Stomach (tissue), 4 donors: ENCODE data around the gene NDUFV1.

Source experiments
- POLR2AphosphoS5 ChIP-seq, 3 donors: sonication (generic); formaldehyde crosslinking; IDR thresholded peaks; one replicate each; pipeline ENCODE4 v1.6.1; 2016; ENCODE audit warnings: antibody characterized with exemption in 3 of 3
- TF ChIP-seq, protein P1 (sequence below), 7 experiments: fragments of 450-650 bp in 4 of 7; fragments of 200-600 bp in 3 of 7; sonication (generic) in 3 of 7; IDR thresholded peaks; one replicate each; pipeline ENCODE4 v1.5.1; 2016 to 2019; ENCODE audit warnings: antibody characterized with exemption in 7 of 7, control low read depth in 2 of 7, mild to moderate bottlenecking in 1 of 7

DNA sequence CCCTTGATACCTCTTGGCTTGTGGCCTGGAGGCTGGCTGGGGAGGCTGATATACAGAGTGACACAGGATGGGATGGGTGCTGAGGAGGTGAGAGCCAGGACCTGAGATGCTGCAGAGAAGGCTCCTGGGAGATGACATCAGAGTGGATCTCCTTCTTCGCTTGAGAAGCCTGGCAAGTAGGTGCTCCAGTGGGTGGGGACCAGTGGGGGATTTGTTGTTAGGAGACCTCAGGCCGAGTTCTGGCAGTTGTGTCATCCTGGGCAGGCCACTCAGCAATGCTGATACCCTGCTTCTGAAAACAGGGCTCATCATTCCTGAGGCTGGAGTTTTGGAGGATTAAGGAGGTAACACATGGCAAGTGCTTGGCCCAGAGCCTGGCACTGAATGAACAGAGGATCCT lies 1.9 kb upstream of the NDUFV1 start:
- TF ChIP-seq, protein P1, sequence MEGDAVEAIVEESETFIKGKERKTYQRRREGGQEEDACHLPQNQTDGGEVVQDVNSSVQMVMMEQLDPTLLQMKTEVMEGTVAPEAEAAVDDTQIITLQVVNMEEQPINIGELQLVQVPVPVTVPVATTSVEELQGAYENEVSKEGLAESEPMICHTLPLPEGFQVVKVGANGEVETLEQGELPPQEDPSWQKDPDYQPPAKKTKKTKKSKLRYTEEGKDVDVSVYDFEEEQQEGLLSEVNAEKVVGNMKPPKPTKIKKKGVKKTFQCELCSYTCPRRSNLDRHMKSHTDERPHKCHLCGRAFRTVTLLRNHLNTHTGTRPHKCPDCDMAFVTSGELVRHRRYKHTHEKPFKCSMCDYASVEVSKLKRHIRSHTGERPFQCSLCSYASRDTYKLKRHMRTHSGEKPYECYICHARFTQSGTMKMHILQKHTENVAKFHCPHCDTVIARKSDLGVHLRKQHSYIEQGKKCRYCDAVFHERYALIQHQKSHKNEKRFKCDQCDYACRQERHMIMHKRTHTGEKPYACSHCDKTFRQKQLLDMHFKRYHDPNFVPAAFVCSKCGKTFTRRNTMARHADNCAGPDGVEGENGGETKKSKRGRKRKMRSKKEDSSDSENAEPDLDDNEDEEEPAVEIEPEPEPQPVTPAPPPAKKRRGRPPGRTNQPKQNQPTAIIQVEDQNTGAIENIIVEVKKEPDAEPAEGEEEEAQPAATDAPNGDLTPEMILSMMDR (IDR thresholded peaks at IDR 0.05) = no peak
- TF ChIP-seq POLR2AphosphoS5 (IDR thresholded peaks at IDR 0.05) = no peak
